HG03469 (cell line): ENCODE measurements around the gene AXIN2.

ENCODE experiments used
- ATAC-seq: cut with Tn5 transposase; IDR thresholded peaks from one replicate; pipeline ENCODE4 v1.9.1; 2021; ENCODE audit warnings: mild to moderate bottlenecking, moderate library complexity, moderate number of reproducible peaks; ENCODE audit not compliant: unreplicated experiment

AXIN2 gene

GRCh38 chr17:65554553-65555223, 6.8 kb downstream of the AXIN2 start:
- no peak for ATAC-seq

DNA sequence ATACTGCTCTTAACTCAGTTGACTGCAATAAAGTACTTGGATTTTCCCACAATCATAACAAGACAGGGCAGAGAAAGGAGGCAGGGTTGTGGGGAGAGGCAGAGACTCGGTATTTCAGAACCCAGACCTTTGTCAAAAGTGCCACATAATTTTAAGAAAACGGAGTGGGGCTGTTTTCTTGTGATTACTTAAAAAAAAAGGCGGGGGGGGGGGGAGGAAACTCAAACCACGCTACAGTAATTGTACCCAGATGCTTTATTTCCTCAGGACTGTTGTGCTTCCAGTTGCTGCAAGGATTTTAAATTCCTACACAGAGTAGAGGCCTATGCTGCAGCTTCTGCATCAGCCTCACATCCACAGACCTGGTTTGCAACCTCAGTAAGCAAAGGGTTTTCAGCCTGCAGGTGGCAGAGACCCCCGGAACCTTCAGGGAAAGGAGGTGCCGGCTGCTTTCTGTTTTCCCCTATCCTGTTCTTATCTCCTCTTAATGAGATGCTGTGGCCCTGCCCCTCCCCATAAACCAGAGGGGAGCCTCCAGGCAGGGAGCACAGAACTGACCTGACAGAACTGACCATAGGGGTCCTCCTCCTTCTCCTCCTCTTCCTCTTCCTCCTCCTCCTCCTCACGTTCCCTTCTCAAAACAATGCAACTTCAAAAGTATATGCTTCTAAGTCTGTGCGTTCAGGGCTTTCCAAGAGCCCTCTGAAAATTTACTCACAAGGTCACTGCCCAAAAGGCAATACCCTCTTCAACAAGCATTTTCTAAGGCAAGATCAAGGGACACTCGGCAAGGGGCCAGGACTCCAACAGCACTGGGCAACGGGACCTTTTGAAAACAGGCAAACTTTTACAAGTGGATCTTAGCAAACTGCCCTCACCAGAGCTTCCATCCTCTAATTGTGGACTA, 7.5 kb downstream of the AXIN2 start:
- no peak for ATAC-seq

GRCh38 chr17:65553009-65553645, 8.3 kb downstream of the AXIN2 start:
- no peak for ATAC-seq

DNA sequence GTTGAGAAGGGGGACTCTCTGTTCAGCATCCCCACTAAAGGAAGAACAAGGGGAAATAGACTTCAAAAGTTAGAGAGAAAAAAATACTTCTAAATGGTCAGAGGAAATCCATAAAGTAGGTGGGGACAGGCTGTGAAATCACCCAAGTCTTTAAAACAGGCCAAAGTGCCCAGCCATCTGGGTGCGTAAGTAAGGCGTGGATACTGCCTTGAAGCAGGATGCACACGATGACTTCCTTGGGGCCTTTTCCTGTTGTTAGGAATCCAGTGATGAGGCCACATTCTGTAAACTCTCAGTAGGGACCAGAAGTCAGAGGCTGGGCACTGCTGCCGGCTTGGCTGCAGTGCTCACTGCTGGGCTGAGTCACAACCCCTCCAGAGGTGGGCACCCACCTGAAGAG, 9.2 kb downstream of the AXIN2 start:
- no peak for ATAC-seq

DNA sequence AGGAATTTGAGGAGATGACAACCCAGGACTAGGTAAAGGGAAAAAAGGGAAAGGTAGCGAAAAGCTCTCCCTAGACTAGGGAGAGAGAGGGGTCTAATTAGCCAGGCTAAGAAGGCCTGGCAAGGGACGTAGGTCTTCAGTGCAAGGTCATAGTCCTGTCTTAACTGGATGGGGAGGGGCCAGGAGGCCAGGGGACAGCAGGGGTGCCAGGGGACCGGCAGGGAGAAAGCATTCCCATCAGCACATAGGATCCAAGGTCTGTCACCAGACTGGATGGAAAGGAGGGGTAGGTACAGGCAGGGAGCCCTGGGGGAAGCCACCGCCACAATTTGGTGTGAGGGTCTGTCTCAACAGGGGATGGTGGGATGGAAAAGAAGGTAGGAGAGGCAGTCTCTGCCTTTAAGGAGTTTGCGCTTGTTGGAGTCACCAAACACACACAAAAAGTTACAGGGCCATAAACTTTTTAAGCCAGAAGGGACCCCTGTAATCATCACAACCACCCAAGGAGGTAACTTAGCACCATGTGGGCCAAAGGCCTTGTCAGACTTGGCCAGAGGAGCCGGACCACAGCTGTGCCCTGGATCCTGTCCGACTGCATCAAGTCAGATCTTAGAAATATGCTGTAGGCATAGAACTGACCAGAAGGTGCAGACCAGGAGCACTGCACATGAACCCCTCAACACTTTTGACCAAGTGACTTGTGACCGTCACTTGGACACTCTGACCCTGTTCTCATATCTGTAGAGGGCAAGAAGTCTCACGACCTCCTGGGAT, 10.0 kb downstream of the AXIN2 start:
- no peak for ATAC-seq

DNA sequence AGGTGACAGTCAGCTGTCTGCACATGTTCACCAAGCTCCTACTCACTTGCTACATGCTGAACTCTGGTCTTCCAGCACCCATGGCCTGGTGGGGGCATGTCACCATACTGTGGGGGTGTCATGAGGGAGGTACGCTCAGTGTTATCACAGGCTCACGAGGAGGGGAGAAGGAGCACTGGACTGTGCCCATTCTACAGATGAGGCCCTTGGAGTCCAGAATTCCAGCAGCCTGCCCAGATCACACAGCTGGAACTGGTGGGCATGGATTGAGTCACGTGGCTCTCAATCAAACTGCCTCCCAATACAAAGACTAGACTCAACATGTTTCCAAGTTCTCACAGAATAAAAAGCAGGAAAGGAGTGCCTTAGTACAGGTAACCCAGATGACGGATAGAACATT, 10.7 kb downstream of the AXIN2 start:
- no peak for ATAC-seq

DNA sequence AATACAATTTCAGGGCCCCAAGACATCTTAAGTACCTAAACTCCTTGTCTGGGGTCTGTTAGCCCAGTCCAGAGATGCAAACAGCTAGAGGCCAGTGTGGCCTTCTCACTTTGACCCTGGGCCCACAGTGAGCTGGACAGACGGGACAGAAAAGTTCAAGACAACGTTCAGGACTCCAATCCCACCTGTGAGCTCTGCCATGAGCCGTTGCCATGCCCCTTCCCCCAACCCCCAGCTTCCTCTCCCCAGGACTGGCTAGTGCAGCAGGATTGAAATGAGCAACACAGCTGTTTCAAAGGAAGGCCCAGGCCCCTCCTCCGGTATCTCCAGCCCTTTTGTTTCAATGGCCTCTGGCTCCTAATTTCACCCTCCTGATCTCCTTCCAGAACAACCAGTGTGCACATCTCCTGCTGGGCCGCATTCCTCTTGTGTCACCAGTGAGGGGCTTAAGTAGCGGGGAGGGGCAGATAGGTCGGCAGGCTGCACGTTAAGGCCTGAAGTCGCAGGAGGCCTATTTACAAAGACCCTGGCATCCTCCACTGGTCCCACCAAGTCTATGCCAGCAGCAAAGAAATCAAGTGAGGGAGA, 11.3 kb downstream of the AXIN2 start:
- ATAC-seq = no peak

- ATAC-seq = no peak
Observed at GRCh38 chr17:65548269-65548969, 13.0 kb downstream of the AXIN2 start.

GRCh38 chr17:65547253-65547670, 14.2 kb downstream of the AXIN2 start:
- ATAC-seq = no peak

DNA sequence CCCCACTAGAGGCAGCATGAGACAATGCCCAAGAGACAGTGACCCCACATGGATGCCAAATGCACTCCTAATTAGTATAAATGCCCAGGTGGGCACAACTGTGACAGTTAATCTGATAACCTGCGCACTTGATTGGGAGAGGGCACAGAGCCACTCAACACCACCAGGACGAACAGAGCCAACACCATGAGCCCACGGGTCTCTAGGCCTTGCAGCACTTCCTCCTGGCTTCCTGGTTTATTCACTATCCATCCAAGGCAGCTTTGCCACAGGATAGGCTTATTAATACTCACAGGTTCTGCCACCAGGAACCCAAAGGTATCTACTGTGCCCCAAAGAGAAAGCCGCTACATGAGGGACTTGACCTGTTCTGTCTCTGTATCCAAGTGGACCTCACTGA, 14.9 kb downstream of the AXIN2 start:
- no peak for ATAC-seq

DNA sequence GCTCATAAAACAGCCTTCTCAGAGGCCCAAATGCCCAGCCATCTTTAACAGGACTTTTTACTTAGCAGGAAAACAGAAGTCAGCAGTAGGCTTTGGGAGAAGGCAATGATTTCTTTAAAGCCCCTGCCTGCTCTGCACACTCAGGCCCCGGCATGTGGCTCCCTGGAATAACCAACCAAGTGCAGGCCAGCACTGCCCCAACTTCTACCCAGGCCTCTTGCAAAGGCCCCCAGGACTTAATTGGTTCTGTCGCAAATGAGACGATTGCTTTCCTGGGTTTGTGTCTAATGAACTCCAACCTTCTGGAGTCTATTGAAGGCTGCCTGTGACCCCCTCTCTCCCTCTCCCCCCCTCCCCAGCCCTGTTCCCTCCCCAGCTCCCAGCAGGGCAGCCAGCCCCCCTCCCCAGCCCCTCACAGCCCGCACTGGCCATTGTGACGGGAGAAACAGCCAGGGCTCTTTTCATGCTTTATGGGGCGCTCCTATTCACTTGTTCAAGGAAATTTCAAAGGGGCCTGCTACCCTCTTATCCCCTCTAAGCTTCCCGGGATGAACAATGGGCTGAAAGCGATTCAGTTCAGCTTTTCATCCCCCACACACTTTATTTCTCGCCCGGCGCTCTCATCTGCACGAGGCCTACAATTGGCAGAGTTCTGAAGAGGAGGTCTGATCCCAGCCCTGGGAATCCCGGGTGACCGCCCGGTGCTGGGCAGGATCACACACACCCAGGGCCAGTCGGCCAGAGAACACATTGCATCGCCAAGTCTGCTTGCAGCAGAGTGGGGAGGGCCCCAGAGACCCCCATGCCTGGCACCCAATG, 15.5 kb downstream of the AXIN2 start:
- ATAC-seq = no peak

GRCh38 chr17:65544672-65545071, 16.8 kb downstream of the AXIN2 start:
- no peak for ATAC-seq

GRCh38 chr17:65542610-65543009, 18.8 kb downstream of the AXIN2 start:
- ATAC-seq = no peak

- ATAC-seq = no peak
Observed at GRCh38 chr17:65542067-65542466, 19.4 kb downstream of the AXIN2 start.

- ATAC-seq = no peak
Observed at GRCh38 chr17:65541453-65541852, 20.0 kb downstream of the AXIN2 start.

DNA sequence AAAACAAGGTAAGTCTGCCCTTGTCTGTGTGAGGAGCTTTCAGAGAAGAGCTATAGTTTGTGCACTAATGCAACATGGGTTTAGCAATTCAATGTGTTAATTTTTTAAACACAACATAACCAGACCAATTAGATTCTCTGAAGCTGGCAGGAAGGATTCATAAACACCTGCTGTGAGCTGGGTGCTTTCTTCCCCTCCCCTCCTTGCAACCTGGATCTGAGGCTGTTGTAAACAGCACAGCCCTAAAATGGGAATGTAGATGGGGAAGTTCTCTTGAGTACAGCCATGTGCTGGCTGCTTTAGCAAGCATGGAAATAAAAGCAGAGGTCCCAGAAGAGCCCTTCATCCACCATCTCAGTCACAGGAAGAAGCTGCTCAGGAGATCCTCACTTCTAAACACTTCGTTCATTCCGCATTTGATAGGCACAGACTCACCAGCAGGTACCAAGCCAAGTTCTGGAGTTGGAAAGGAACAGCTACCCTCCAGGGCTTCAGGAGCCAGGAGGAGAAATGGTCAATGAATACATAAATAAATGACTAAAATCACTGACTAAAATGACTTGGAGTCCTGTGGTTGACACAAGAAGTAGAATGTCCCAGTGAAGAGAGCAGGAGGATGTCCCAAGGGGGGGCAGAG, 21.7 kb downstream of the AXIN2 start:
- no peak for ATAC-seq

- no peak for ATAC-seq
Observed at GRCh38 chr17:65538675-65539529, 22.5 kb downstream of the AXIN2 start.
